Body of pancreas (tissue), 4 donors: ENCODE results near the gene GALR2. TPM values are rescaled to one million over a fixed set of nuclear protein-coding genes. Genes with fewer than 3 reads are reported as not detected.

ENCODE experiments used
- ATAC-seq: fragments of 150-250 bp; one replicate; pipeline ENCODE4 v1.9.1; 2016
- DNase-seq, 4 donors: peaks; one replicate each; pipeline ENCODE4 v3.0.0-alpha.2; 2019
- H3K27ac ChIP-seq, 4 donors: fragments of 200-600 bp; sonication (generic); 1 replicate in 3 of 4; 2 replicates in 1 of 4; pipeline versions ENCODE4 v1.5.1 to v1.6.1; 2016 to 2019; ENCODE audit warnings: mild to moderate bottlenecking in 1 of 4, mixed read lengths in 1 of 4, moderate library complexity in 1 of 4
- H3K27me3 ChIP-seq, 2 donors: fragments of 200-600 bp; sonication (generic); one replicate each; pipeline ENCODE4 v1.6.0; 2016; ENCODE audit warnings: mild to moderate bottlenecking in 1 of 2
- H3K36me3 ChIP-seq, 2 donors: fragments of 200-600 bp; sonication (generic); replicated peaks in 1 of 2; 2 replicates each; pipeline ENCODE4 v1.5.1; 2016; ENCODE audit warnings: low read depth in 2 of 2; ENCODE audit not compliant: insufficient read depth in 1 of 2
- H3K4me1 ChIP-seq: fragments of 200-600 bp; sonication (generic); one replicate; pipeline ENCODE4 v1.6.0; 2016
- H3K4me3 ChIP-seq, 2 donors: fragments of 200-600 bp; sonication (generic); 1 replicate in 1 of 2; 2 replicates in 1 of 2; pipeline ENCODE4 v1.5.1; 2016 to 2019
- H3K9me3 ChIP-seq, 3 donors: fragments of 200-600 bp; sonication (generic); 1 replicate in 2 of 3; 2 replicates in 1 of 3; pipeline ENCODE4 v1.5.1; 2016
- POLR2A ChIP-seq, 3 donors: fragments of 450-650 bp; IDR thresholded peaks; one replicate each; pipeline ENCODE4 v1.6.1; 2016; ENCODE audit warnings: antibody characterized with exemption in 3 of 3, mild to moderate bottlenecking in 2 of 3
- WGBS, 2 donors: methylation state at CpG; one replicate each; pipeline ENCODE4 v1.1.5; 2017; 5-methylcytosine and 5-hydroxymethylcytosine counted together
- intact Hi-C: fragments of 100-400 bp; cut with DNase I; formaldehyde crosslinking; loops from one replicate; pipeline ENCODE4 v1.15.1; 2023
- total RNA-seq, 2 donors: library from RNA; depleted of rRNA; stranded (reverse); fragments of >200 nt; gene quantifications; one replicate each; pipeline ENCODE4 v1.1.0, GENCODE V29; 2016
- TF ChIP-seq, protein P1 (sequence below), 7 experiments: fragments of 450-650 bp in 4 of 7; fragments of 200-600 bp in 3 of 7; sonication (generic) in 3 of 7; IDR thresholded peaks; one replicate each; pipeline ENCODE4 v1.5.1; 2016 to 2019; ENCODE audit warnings: antibody characterized with exemption in 7 of 7

Gene GALR2
- total RNA-seq, 2 donors from 2014 or later: 0.52 TPM; not detected in 1

DNA sequence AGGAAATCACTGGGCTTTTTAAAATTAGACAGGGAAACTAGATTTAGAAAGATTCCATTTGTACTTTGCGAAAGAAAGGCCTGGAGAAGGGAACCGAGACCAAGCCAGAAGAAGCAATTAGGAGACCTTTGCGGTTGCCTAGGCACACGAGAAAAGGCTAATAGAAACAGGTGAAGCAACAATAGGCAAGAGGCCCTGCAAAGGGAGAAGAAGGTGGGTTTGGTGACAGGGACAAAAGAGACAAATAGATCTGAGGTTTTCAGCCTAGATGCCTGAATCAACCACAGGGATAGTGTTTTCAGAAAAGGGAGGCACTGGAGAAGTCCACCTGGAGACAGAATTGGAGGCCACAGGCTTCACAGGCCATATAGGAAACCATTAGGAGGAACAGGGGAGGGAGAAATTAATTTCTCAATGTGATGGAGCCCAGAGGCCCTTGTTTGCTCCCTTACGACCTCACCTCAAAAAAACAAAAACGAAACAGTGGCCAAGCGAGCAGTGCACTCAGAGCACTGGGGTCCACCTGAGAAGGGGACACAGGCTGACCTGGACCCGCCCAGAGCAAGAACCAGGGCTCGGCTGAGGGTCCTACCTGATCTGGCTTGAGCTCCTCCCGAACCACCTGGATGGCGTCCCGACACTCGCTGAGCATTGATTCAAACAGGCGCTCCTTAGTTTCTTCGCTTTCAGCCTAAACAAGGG, 24.6 kb upstream of the GALR2 start:
- intact Hi-C loops: no loop called here
- 79 to 93% methylated on average over 13 to 15 of the region's 15 CpGs for WGBS, 2 donors
- peak overlapping the region in 2 of 4 donors; percentile 30 to 33 for H3K27ac ChIP-seq

DNA sequence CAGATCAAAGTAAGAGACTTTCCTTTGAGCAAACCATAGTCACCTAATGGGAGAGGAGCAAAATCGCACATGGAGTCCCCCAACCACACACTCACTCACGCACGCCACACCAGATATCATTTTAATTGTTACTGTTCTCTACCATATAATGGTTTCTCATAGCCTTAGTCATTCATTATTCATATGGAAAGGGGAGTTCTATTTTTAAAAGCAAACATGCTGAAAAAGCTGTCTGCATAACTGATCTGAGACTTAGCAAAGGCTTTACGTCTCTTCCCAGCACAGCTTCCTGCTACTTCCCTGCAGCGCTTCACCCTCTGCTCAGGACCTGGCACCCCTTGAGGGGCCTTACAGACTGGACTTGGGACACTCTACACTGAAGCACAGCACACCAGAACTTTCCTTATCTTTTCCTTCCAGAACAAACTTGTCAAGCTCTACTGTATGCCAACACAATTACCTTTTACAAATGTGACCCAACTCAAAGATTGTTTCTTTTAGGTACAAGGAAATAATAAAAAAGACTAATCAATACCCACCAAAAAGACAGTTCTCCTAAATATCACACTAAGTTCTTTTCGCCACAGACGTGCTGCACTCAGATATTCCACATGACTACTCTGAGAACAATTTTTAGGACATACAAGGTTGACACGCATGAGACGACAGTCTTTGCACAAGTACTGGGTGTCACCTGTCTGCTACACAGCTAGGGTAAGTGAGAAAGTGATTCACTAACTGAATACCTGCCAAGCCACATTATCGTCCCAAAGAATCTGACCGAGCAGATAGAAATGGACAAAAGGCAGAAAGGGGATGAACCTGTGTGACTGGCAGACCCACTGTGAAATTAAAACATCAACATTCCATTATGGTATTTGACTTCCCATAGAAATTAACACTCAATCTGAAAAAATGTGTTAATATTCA, 23.8 kb upstream of the GALR2 start:
- DNase-seq (no peak), ATAC-seq (peak; percentile 38)
- peak overlapping the region in 2 of 4 donors; percentile 30 to 33 for H3K27ac ChIP-seq
- 66 to 81% methylated on average over 11 of the region's 11 CpGs for WGBS, 2 donors
- intact Hi-C loops: no loop called here
- H3K4me1 ChIP-seq: peaks cover 10% of the 10 kb centered on the region
- TF ChIP-seq, protein P1, sequence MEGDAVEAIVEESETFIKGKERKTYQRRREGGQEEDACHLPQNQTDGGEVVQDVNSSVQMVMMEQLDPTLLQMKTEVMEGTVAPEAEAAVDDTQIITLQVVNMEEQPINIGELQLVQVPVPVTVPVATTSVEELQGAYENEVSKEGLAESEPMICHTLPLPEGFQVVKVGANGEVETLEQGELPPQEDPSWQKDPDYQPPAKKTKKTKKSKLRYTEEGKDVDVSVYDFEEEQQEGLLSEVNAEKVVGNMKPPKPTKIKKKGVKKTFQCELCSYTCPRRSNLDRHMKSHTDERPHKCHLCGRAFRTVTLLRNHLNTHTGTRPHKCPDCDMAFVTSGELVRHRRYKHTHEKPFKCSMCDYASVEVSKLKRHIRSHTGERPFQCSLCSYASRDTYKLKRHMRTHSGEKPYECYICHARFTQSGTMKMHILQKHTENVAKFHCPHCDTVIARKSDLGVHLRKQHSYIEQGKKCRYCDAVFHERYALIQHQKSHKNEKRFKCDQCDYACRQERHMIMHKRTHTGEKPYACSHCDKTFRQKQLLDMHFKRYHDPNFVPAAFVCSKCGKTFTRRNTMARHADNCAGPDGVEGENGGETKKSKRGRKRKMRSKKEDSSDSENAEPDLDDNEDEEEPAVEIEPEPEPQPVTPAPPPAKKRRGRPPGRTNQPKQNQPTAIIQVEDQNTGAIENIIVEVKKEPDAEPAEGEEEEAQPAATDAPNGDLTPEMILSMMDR (IDR thresholded peaks at IDR 0.05): no peak
- TF ChIP-seq POLR2A (IDR thresholded peaks at IDR 0.05): no peak
- H3K4me3 ChIP-seq: no peak overlapping the region
- H3K36me3 ChIP-seq: peaks cover 29 to 32% of the 10 kb centered on the region in 2 donors
- no peaks in the 10 kb centered on the region for H3K9me3 ChIP-seq
- no peaks in the 10 kb centered on the region for H3K27me3 ChIP-seq

More for the DNA sequence above, 24.6 kb upstream of the GALR2 start:
- ATAC-seq: no peak
- Histone ChIP-seq H3K36me3 (peaks cover 34 to 37% of the 10 kb centered on the region in 2 donors), H3K27me3 (no peaks in the 10 kb centered on the region), H3K4me3 (no peak overlapping the region), H3K9me3 (no peaks in the 10 kb centered on the region), H3K4me1 (peaks cover 10% of the 10 kb centered on the region)
- no peak for DNase-seq
- TF ChIP-seq, protein P1 (IDR thresholded peaks at IDR 0.05): no peak
- no peak for TF ChIP-seq POLR2A (IDR thresholded peaks at IDR 0.05)

DNA sequence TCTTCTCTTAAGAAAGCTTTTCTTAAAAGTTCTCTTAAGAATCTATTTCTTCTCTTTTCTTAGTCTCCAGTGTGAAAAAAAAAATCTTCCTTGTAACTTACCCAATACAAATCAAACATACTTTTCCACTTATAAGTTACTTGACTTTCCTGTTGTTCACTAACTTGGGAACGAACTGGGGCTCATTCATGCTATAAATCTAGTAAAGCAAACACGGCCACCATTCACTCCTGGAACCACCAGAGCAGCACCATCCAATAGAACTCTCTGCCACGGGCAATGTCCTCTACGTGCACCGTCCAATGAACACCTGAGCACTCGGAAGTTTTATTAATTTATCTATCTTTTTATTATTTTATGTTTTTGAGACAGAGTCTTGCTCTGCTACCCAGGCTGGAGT, 23.0 kb upstream of the GALR2 start:
- TF ChIP-seq, protein P1 (IDR thresholded peaks at IDR 0.05): no peak
- TF ChIP-seq POLR2A (IDR thresholded peaks at IDR 0.05): no peak
- peak overlapping the region in 2 of 4 donors; percentile 30 to 33 for H3K27ac ChIP-seq
- ATAC-seq: no peak
- peaks cover 10% of the 10 kb centered on the region for H3K4me1 ChIP-seq
- 54 to 60% methylated on average over 6 of the region's 6 CpGs for WGBS, 2 donors
- H3K36me3 ChIP-seq: peaks cover 30 to 36% of the 10 kb centered on the region in 2 donors
- intact Hi-C loops: no loop called here
- H3K9me3 ChIP-seq: no peaks in the 10 kb centered on the region
- no peak for DNase-seq
- no peaks in the 10 kb centered on the region for H3K27me3 ChIP-seq
- no peak overlapping the region for H3K4me3 ChIP-seq

- ATAC-seq: no peak
- intact Hi-C loops: no loop called here
- Histone ChIP-seq H3K4me3 (no peak overlapping the region), H3K27ac (peak overlapping the region in 1 of 4 donors; percentile 28), H3K36me3 (peaks cover 28 to 37% of the 10 kb centered on the region in 2 donors), H3K27me3 (no peaks in the 10 kb centered on the region), H3K4me1 (peaks cover 10% of the 10 kb centered on the region), H3K9me3 (no peaks in the 10 kb centered on the region)
- TF ChIP-seq, protein P1 (IDR thresholded peaks at IDR 0.05): no peak
- TF ChIP-seq POLR2A (IDR thresholded peaks at IDR 0.05): no peak
- 73 to 84% methylated on average over 17 of the region's 17 CpGs for WGBS, 2 donors
- DNase-seq: no peak
These were observed 21.1 kb upstream of the GALR2 start for GRCh38 chr17:76053246-76054111.
